HL-60 (cell line): ENCODE measurements around the gene ZBTB44.

Source experiments
- CTCF ChIP-seq: IDR thresholded peaks from one replicate; pipeline ENCODE4 v1.5.1; 2011; ENCODE audit warnings: low read length, control low read depth, inconsistent platforms; ENCODE audit not compliant: insufficient read depth
- GABPA ChIP-seq: IDR thresholded peaks from 2 replicates; pipeline ENCODE4 v1.6.1; 2012; ENCODE audit warnings: low read depth
- POLR2AphosphoS5 ChIP-seq: IDR thresholded peaks from 2 replicates; pipeline ENCODE4 v1.6.1; 2012; ENCODE audit warnings: low read depth
- REST ChIP-seq: IDR thresholded peaks from 2 replicates; pipeline ENCODE4 v1.6.1; 2012; ENCODE audit warnings: low read depth; ENCODE audit not compliant: insufficient replicate concordance
- SPI1 ChIP-seq: IDR thresholded peaks from 2 replicates; pipeline ENCODE4 v1.6.1; 2012; ENCODE audit warnings: low read depth, mild to moderate bottlenecking, borderline replicate concordance

- TF ChIP-seq CTCF (no peak), POLR2AphosphoS5 (no peak), SPI1 (no peak), GABPA (no peak), REST (no peak)
Observed at GRCh38 chr11:130260742-130261141, 54.0 kb downstream of the ZBTB44 start.
